Amniotic epithelial cell (primary cell): ENCODE results near the gene ATXN1.

ENCODE experiments used
- DNase-seq: peaks from one replicate; pipeline ENCODE4 v3.0.0-alpha.2; 2010; ENCODE audit warnings: low read depth

The ATXN1 gene

GRCh38 chr6:16673011-16673797 lies 88.1 kb downstream of the ATXN1 start:
- no peak for DNase-seq

GRCh38 chr6:16671302-16672289 lies 89.7 kb downstream of the ATXN1 start:
- DNase-seq, result no peak

GRCh38 chr6:16670617-16671051 lies 90.6 kb downstream of the ATXN1 start:
- DNase-seq, result no peak

- no peak for DNase-seq
Measured at GRCh38 chr6:16670183-16670582, 91.1 kb downstream of the ATXN1 start.

DNA sequence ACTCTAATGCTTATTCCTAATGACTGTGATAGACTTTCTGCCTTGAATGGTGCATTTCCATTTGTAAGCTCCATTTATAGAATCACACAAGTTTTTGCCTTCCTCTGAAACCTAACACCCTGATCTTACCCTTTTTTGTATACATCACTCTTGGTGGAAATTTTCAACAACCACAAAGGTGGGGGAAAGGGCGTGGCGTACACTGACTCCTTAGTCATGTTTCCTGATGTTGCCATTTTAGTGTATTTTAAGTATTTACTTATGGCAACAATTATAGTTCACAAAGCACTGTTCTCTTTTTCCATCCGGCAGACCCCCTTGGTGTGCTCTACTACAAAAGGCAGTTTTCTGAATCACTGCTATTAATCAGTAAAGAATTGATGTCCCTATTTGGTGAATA lies 92.0 kb downstream of the ATXN1 start:
- DNase-seq, result no peak

DNA sequence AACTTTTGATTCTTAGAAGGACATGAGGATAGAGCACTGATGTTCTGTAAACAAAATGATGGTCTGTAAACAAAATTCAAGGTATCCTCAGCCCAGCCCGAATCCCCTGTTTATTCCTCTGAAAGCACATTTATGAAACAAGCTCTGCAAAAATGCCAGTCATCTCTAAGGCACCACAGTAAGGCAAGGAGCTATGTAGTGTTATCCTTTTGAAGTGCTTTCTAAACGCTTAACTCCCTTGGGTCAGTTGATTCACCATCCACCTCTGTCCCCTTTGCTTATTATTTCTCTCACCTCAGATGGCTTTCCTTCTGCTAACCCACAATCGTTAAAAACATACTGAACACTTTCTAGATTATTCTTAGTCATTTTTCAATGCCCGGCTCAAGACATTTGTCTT lies 93.8 kb downstream of the ATXN1 start:
- DNase-seq, result no peak

GRCh38 chr6:16665992-16666391 lies 95.3 kb downstream of the ATXN1 start:
- no peak for DNase-seq

DNA sequence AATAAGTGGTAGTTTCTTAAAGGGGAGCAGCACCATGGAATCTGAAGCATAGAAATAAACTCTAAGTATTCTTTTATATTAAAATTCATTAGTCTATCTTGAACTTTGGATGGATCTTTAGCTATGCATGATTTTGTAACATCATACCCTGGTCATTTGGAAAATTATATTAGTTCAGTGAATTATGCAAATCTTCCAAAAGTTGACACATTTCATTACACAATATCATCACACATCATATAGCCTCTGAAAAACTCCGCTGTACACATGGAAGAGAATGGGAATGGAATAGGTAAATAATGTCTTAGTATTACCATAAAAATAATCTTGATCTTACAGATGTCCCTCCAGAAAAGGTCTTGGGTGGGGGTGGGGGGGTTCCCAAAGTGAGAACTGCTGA lies 96.1 kb downstream of the ATXN1 start:
- no peak for DNase-seq

GRCh38 chr6:16663901-16664300 lies 97.4 kb downstream of the ATXN1 start:
- DNase-seq, result no peak

DNA sequence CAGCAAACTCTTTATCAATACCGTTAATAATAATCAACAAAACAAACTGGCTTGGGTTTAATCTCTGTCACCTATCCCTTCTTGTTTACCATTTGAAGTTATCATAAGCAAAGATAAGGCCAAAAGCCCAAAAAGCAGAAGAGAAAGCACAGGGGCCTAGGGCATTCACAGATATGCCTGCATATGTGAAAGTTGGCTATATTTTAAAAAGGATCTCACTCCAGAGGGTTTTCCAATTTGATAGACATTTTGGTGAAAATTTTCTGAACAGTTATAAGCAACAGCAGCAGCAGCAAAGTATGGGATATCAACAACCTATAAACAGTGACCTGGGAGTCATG lies 101.1 kb downstream of the ATXN1 start:
- no peak for DNase-seq

- DNase-seq, result peak; percentile 92
Measured at GRCh38 chr6:16659466-16660156, 101.6 kb downstream of the ATXN1 start.

DNA sequence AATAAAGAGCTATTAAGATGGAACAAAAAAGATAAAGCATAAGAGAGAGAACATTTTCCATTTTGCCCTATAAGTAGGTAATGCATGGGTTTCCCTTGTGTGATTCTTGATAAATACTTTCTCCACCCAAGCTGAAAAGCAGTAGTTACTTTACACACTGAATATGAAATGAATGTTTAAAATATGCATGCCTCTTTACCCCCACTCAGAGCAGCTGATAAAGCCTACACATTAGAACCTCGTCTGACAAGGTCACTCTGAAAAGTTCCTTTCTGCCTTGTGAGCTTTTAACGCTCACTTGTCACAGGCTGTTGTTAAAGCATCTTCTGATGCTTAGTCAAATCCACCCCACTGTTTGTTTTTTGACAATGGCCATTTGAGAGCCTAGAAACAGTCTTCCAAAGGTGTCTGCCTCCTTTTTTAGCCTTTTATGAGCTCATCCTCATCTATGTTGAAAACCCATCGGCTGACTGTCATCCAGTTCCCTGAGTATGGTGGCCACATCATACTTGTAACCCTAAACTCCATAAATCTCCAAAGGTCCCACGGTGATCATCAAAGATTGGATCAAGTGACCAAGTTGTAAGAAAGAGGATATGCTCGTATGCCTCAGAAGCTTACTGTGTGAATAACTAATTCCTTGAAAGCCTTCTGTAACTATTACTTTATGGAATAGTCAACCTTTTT lies 102.8 kb downstream of the ATXN1 start:
- DNase-seq, result no peak

DNA sequence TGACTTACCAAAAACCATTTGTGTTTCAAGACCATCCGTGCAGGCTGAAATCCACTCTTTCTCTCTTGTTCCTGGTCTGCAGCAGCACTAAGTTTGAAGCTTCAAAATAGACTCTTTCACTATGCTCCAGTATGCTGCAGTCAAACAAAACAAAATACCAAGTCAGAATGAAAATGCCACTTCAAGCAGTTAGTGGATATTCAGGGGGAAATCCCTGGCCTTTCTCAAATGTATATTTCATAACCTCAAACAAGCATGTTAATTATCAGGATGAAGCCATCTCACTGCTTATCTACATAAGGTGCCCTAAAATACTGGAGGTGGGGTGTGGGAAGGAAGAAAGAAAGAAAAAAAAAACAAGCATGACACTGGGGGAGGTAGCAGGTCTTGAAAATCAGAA lies 103.5 kb downstream of the ATXN1 start:
- DNase-seq, result no peak

DNA sequence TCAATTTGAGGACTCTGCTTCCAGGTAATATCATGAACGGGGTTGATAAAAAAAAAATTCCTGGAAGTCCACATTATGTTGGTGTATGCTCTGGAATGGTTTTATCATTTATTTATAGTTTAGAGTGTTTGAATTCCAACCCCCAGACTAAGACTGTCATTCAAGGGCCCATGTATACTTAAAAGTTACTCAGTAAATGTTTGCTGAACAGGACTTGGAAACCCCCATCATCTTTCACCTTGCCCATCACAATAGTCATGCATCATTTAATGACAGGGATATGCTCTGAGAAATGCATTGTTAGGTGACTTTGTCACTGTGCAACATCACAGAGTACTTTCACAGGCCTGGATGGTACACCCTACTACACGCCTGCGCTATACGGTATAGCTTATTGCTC lies 104.8 kb downstream of the ATXN1 start:
- DNase-seq, result no peak

- no peak for DNase-seq
Measured at GRCh38 chr6:16654701-16655100, 106.6 kb downstream of the ATXN1 start.

DNA sequence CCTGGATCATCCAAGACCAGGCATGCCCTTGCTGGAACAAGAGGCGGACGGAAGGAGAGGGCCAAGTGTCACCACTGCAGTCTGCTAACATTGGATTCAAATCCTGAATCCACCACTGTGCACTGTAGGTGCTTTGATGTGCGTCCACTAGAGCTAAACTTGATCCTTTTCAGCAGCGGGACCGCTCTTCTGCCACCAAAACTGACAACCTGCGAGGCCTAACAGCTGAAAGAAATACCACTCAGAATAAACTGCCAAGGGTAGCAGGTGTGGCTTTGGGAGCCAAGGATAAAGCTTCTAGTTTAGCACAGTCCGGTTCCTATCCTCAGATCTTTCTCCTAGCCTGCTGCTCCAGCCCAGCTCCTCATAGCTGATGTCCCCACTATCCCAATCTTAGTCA lies 108.0 kb downstream of the ATXN1 start:
- no peak for DNase-seq

GRCh38 chr6:16651871-16652270 lies 109.4 kb downstream of the ATXN1 start:
- DNase-seq, result no peak

GRCh38 chr6:16649890-16650289 lies 111.4 kb downstream of the ATXN1 start:
- no peak for DNase-seq

GRCh38 chr6:16649241-16649640 lies 112.0 kb downstream of the ATXN1 start:
- DNase-seq, result no peak

- DNase-seq, result no peak
Measured at GRCh38 chr6:16648003-16648402, 113.3 kb downstream of the ATXN1 start.

DNA sequence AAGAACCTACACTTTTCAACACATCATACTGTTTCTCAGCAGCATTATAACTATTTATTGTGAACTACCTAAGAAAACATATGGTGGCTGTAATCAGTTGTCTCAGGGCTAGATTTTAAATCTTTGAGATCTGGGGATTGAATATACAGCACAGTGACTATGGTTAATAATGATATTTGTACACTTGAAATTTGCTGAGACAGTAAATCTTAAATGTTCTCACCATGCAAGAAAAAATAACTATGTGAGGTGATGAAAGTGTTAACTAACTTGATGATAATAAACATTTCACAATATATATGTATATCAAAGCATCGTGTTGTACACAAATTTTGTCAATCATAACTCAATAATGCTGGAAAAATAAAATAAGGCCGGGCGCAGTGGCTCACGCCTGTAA lies 113.8 kb downstream of the ATXN1 start:
- no peak for DNase-seq
